Measurements from ENCODE around the gene RNF112.

Gene RNF112

GRCh38 chr17:19380481-19381301 lies 30.3 kb upstream of the RNF112 start:
- DNase-seq (ENCODE audit: low read depth) = no peak
- no peak overlapping the region for H3K4me3 ChIP-seq (ENCODE audit: low read depth, low read length)
- no peak for TF ChIP-seq CTCF (IDR thresholded peaks at IDR 0.05; ENCODE audit: insufficient read depth, low read depth, low read length, missing control alignments)

- H3K4me3 ChIP-seq (ENCODE audit: low read depth, low read length) = no peak overlapping the region
- DNase-seq (ENCODE audit: low read depth) = no peak
- no peak for TF ChIP-seq CTCF (IDR thresholded peaks at IDR 0.05; ENCODE audit: insufficient read depth, low read depth, low read length, missing control alignments)
These were observed 29.7 kb upstream of the RNF112 start for GRCh38 chr17:19381361-19381740.

GRCh38 chr17:19381741-19382444 lies 29.1 kb upstream of the RNF112 start:
- H3K4me3 ChIP-seq (ENCODE audit: low read depth, low read length) = no peak overlapping the region
- no peak for DNase-seq (ENCODE audit: low read depth)
- no peak for TF ChIP-seq CTCF (IDR thresholded peaks at IDR 0.05; ENCODE audit: insufficient read depth, low read depth, low read length, missing control alignments)

- no peak for DNase-seq (ENCODE audit: low read depth)
- TF ChIP-seq CTCF (IDR thresholded peaks at IDR 0.05; ENCODE audit: insufficient read depth, low read depth, low read length, missing control alignments) = no peak
- no peak overlapping the region for H3K4me3 ChIP-seq (ENCODE audit: low read depth, low read length)
These were observed 28.2 kb upstream of the RNF112 start for GRCh38 chr17:19382531-19383444.

- H3K4me3 ChIP-seq (ENCODE audit: low read depth, low read length) = no peak overlapping the region
- no peak for TF ChIP-seq CTCF (IDR thresholded peaks at IDR 0.05; ENCODE audit: insufficient read depth, low read depth, low read length, missing control alignments)
- DNase-seq (ENCODE audit: low read depth) = no peak
These were observed 27.2 kb upstream of the RNF112 start for GRCh38 chr17:19383681-19384470.
